ENCODE data around the gene CCDC24.

Gene CCDC24

DNA sequence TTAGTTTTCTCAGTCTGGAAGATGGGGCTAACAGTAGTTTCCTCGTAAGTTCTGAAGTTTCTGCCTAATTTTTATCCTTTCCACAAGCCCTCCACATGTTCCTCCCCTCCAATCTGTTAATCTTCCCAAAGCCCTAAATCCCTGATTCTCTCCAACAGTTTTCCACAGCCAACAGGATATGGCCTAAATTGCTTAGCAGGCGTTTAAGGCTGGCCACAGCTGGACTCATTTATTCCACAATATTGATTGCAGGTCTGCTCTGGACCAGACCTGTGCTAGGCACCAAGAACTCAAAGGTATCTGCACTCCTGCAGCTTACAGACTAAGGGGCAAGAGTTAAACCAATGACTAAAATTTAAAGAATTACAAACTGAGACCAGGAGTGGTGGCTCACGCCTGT, 35.9 kb downstream of the CCDC24 start:
- Histone ChIP-seq H3K4me2 (ENCODE audit: insufficient read depth, low read length, poor library complexity, severe bottlenecking) (no peak overlapping the region), H3K9ac (ENCODE audit: low read depth, low read length, poor library complexity) (no peak overlapping the region), H3K4me3 (ENCODE audit: low read length in 2 of 2) (no peak overlapping the region), H3K18ac (ENCODE audit: low read length) (no peak overlapping the region), H2BK12ac (ENCODE audit: low read length) (no peak overlapping the region), H3K27me3 (ENCODE audit: control insufficient read depth in 3 of 3, insufficient read depth in 3 of 3, low read depth in 1 of 3, low read length in 3 of 3) (peaks cover 0 to 14% (median 0%) of the 10 kb centered on the region in 3 experiments), H2AFZ (ENCODE audit: low read length) (no peak overlapping the region), H3K4me1 (ENCODE audit: control insufficient read depth in 2 of 2, insufficient read depth in 1 of 2, low read depth in 1 of 2, low read length in 2 of 2) (peaks cover 13 to 17% of the 10 kb centered on the region in 2 donors), H4K8ac (ENCODE audit: low read depth, low read length) (no peak overlapping the region), H3K27ac (replicated peaks; ENCODE audit: low read length) (no peak overlapping the region), H2BK120ac (ENCODE audit: low read depth, low read length) (no peak overlapping the region), H3K79me1 (ENCODE audit: low read depth, low read length) (no peaks in the 10 kb centered on the region), H3K23ac (ENCODE audit: low read depth, low read length, poor library complexity) (no peak overlapping the region), H3K36me3 (replicated peaks in 1 of 2; ENCODE audit: control insufficient read depth in 2 of 2, insufficient read depth in 2 of 2, low read length in 2 of 2) (peaks cover 0 to 18% of the 10 kb centered on the region in 2 donors), H2BK15ac (ENCODE audit: low read length) (no peak overlapping the region), H2BK5ac (ENCODE audit: low read length) (no peak overlapping the region), H4K91ac (ENCODE audit: low read depth, low read length, poor library complexity) (no peak overlapping the region), H3K4ac (ENCODE audit: low read length) (no peak overlapping the region), H3K9me3 (replicated peaks in 1 of 2; ENCODE audit: control insufficient read depth in 2 of 2, insufficient read depth in 1 of 2, low read depth in 1 of 2, low read length in 2 of 2) (no peaks in the 10 kb centered on the region), H3K14ac (ENCODE audit: low read length) (no peak overlapping the region), H2AK5ac (ENCODE audit: low read depth, low read length) (no peak overlapping the region)
- DNase-seq (ENCODE audit: low spot score), result no peak
- no CpG with 5 or more reads among the region's 3 CpGs for WGBS, 2 donors (ENCODE audit: extremely low coverage in 2 of 2, insufficient read length in 2 of 2, insufficient replicate concordance in 1 of 2)

DNA sequence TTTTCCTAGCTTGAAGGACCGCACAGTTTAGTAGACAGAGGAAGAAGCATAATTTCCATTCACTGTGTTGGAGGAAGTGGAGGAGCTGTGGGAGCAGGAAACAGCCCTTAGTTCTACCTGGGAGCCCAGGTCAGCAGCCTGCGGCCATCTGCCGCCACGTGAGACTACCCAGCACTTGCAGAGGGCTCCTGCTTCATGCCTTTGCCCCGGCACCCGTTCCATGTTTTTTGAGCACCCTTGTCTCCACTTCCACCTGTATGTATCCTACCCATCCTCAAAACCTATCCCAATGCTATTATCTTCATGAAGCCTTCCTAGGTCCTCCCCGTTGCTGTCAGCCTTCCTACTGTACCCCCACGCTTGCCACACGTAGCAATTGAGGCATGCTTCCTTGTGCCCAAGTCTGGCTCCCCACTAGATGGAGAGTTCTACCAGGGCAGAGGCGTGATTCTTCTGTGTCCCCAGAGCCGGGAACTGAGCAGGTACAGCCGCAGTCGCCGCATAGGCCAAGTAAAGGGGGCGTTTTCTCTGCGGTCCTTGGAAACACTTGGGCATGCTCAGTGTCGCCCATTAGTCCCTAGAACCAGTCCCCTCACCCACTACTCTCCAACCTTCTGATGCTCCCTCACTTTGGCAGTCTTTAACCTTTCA, 38.0 kb downstream of the CCDC24 start:
- no CpG with 5 or more reads among the region's 17 CpGs for WGBS, 2 donors (ENCODE audit: extremely low coverage in 2 of 2, insufficient read length in 2 of 2, insufficient replicate concordance in 1 of 2)
- H3K4ac ChIP-seq (ENCODE audit: low read length), result no peak overlapping the region
- H3K9ac ChIP-seq (ENCODE audit: low read depth, low read length, poor library complexity), result peak overlapping the region; percentile 81
- H4K91ac ChIP-seq (ENCODE audit: low read depth, low read length, poor library complexity), result no peak overlapping the region
- H3K23ac ChIP-seq (ENCODE audit: low read depth, low read length, poor library complexity), result peak overlapping the region; percentile 82
- peak overlapping the region; percentile 89 for H3K27ac ChIP-seq (replicated peaks; ENCODE audit: low read length)
- peak overlapping the region; percentile 83 for H2AFZ ChIP-seq (ENCODE audit: low read length)
- peak overlapping the region; percentile 48 to 77 for H3K4me3 ChIP-seq (ENCODE audit: low read length in 2 of 2)
- H3K27me3 ChIP-seq (ENCODE audit: control insufficient read depth in 3 of 3, insufficient read depth in 3 of 3, low read depth in 1 of 3, low read length in 3 of 3), result peaks cover 0 to 23% (median 0%) of the 10 kb centered on the region in 3 experiments
- peak overlapping the region; percentile 85 for H3K4me2 ChIP-seq (ENCODE audit: insufficient read depth, low read length, poor library complexity, severe bottlenecking)
- H3K36me3 ChIP-seq (replicated peaks in 1 of 2; ENCODE audit: control insufficient read depth in 2 of 2, insufficient read depth in 2 of 2, low read length in 2 of 2), result peaks cover 0 to 10% of the 10 kb centered on the region in 2 donors
- no peak overlapping the region for H4K8ac ChIP-seq (ENCODE audit: low read depth, low read length)
- no peak overlapping the region for H2BK120ac ChIP-seq (ENCODE audit: low read depth, low read length)
- no peak for DNase-seq (ENCODE audit: low spot score)
- no peak overlapping the region for H3K14ac ChIP-seq (ENCODE audit: low read length)
- peaks cover 19 to 20% of the 10 kb centered on the region in 2 donors for H3K4me1 ChIP-seq (ENCODE audit: control insufficient read depth in 2 of 2, insufficient read depth in 1 of 2, low read depth in 1 of 2, low read length in 2 of 2)
- peak overlapping the region; percentile 5 for H2AK5ac ChIP-seq (ENCODE audit: low read depth, low read length)
- no peaks in the 10 kb centered on the region for H3K9me3 ChIP-seq (replicated peaks in 1 of 2; ENCODE audit: control insufficient read depth in 2 of 2, insufficient read depth in 1 of 2, low read depth in 1 of 2, low read length in 2 of 2)
- H2BK5ac ChIP-seq (ENCODE audit: low read length), result peak overlapping the region; percentile 99
- H2BK15ac ChIP-seq (ENCODE audit: low read length), result peak overlapping the region; percentile 21
- no peaks in the 10 kb centered on the region for H3K79me1 ChIP-seq (ENCODE audit: low read depth, low read length)
- peak overlapping the region; percentile 81 for H3K18ac ChIP-seq (ENCODE audit: low read length)
- H2BK12ac ChIP-seq (ENCODE audit: low read length), result no peak overlapping the region

DNA sequence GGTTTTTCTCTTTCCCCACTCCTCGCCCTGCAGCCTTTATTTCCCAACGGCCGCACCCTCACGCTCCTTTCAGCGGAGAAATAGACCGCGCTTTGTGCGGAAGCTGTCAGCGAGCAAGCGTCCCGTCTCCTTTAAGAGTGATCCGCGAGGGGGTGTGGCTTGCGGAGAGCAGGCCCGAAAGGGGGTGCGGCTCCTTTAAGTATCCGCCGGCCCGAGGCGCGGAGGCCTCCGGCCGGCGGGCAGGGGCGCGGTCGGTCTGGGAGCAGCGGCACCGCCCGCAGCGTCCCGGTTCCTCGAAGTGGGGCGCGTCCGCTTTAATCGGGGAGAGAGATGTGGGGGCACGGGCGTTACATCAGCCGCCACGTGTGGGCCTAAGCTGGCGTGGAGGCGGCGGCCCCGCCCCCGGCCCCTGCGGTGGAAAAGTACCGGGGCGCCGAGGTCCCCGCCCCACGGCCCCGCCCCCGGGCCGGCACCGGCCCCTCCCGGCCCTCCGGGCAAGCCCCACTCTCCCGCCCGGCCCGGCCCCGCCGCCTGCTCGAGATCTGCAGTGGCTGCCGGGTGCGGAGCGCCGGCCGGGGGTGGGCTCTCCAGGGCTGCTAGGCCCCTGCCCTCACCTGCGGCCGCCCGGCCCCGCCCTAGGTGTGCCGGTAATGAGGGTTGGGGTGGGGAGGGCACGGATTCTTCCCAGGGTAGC, 38.7 kb downstream of the CCDC24 start:
- Histone ChIP-seq H3K4me1 (ENCODE audit: control insufficient read depth in 2 of 2, insufficient read depth in 1 of 2, low read depth in 1 of 2, low read length in 2 of 2) (peaks cover 19 to 20% of the 10 kb centered on the region in 2 donors), H2AK5ac (ENCODE audit: low read depth, low read length) (peak overlapping the region; percentile 92)

More for the DNA sequence above, 38.7 kb downstream of the CCDC24 start:
- H3K4ac ChIP-seq (ENCODE audit: low read length), result no peak overlapping the region
- H3K23ac ChIP-seq (ENCODE audit: low read depth, low read length, poor library complexity), result peak overlapping the region; percentile 95
- H2BK120ac ChIP-seq (ENCODE audit: low read depth, low read length), result peak overlapping the region; percentile 77
- no peak overlapping the region for H4K91ac ChIP-seq (ENCODE audit: low read depth, low read length, poor library complexity)
- peaks cover 0 to 23% (median 0%) of the 10 kb centered on the region in 3 experiments for H3K27me3 ChIP-seq (ENCODE audit: control insufficient read depth in 3 of 3, insufficient read depth in 3 of 3, low read depth in 1 of 3, low read length in 3 of 3)
- no peak overlapping the region for H2BK12ac ChIP-seq (ENCODE audit: low read length)
- no CpG with 5 or more reads among the region's 75 CpGs for WGBS, 2 donors (ENCODE audit: extremely low coverage in 2 of 2, insufficient read length in 2 of 2, insufficient replicate concordance in 1 of 2)
- H2BK15ac ChIP-seq (ENCODE audit: low read length), result peak overlapping the region; percentile 92
- no peaks in the 10 kb centered on the region for H3K79me1 ChIP-seq (ENCODE audit: low read depth, low read length)
- peak overlapping the region; percentile 90 for H3K14ac ChIP-seq (ENCODE audit: low read length)
- peak overlapping the region; percentile 85 for H3K4me2 ChIP-seq (ENCODE audit: insufficient read depth, low read length, poor library complexity, severe bottlenecking)
- peak overlapping the region; percentile 89 for H3K27ac ChIP-seq (replicated peaks; ENCODE audit: low read length)
- H3K4me3 ChIP-seq (ENCODE audit: low read length in 2 of 2), result peak overlapping the region; percentile 48 to 98
- DNase-seq (ENCODE audit: low spot score), result peak; percentile 87
- H3K9ac ChIP-seq (ENCODE audit: low read depth, low read length, poor library complexity), result peak overlapping the region; percentile 95
- peak overlapping the region; percentile 99 for H3K18ac ChIP-seq (ENCODE audit: low read length)
- no peaks in the 10 kb centered on the region for H3K9me3 ChIP-seq (replicated peaks in 1 of 2; ENCODE audit: control insufficient read depth in 2 of 2, insufficient read depth in 1 of 2, low read depth in 1 of 2, low read length in 2 of 2)
- H3K36me3 ChIP-seq (replicated peaks in 1 of 2; ENCODE audit: control insufficient read depth in 2 of 2, insufficient read depth in 2 of 2, low read length in 2 of 2), result peaks cover 0 to 4% of the 10 kb centered on the region in 2 donors
- no peak overlapping the region for H4K8ac ChIP-seq (ENCODE audit: low read depth, low read length)
- H2BK5ac ChIP-seq (ENCODE audit: low read length), result peak overlapping the region; percentile 99
- H2AFZ ChIP-seq (ENCODE audit: low read length), result peak overlapping the region; percentile 83

Measured in neuronal stem cell (in vitro differentiated cells).